Large intestine (tissue), 3 donors: ENCODE data around the gene USP25. TPM values are rescaled to one million over a fixed set of nuclear protein-coding genes. Genes with fewer than 3 reads are reported as not detected.
A peak's percentile ranks its signal among the peaks of the same experiment; 100 is the strongest.

Experiments
- DNase-seq, 2 donors: peaks; one replicate each; pipeline versions ENCODE4 v3.0.0 to v3.0.0-alpha.2; 2013
- H3K27ac ChIP-seq: one replicate; pipeline ENCODE4 v1.5.1; 2013; ENCODE audit warnings: low read length
- H3K27me3 ChIP-seq: 2 replicates; pipeline ENCODE4 v1.6.1; 2013; ENCODE audit warnings: low read length; ENCODE audit not compliant: control insufficient read depth, insufficient read depth
- H3K36me3 ChIP-seq: 2 replicates; pipeline ENCODE4 v1.6.1; 2013; ENCODE audit warnings: low read length; ENCODE audit not compliant: control insufficient read depth, insufficient read depth
- H3K4me1 ChIP-seq: one replicate; pipeline ENCODE4 v1.6.1; 2013; ENCODE audit warnings: low read length; ENCODE audit not compliant: control insufficient read depth, insufficient read depth
- H3K4me3 ChIP-seq: one replicate; pipeline ENCODE4 v1.5.1; 2013; ENCODE audit warnings: low read length
- H3K9me3 ChIP-seq: one replicate; pipeline ENCODE4 v1.6.1; 2013; ENCODE audit warnings: mild to moderate bottlenecking, low read depth, low read length, moderate library complexity; ENCODE audit not compliant: control insufficient read depth
- WGBS: methylation state at CpG from one replicate; pipeline ENCODE4 v1.1.5; 2013; ENCODE audit warnings: low lambda C conversion rate; ENCODE audit not compliant: insufficient coverage; 5-methylcytosine and 5-hydroxymethylcytosine counted together
- polyA plus RNA-seq: library from polyadenylated mRNA; unstranded; fragments of 120-200 nt; gene quantifications from one replicate; pipeline ENCODE4 v1.2.1, GENCODE V29; 2013

USP25 gene
- polyA plus RNA-seq, 1 donor: 24.9 TPM

DNA sequence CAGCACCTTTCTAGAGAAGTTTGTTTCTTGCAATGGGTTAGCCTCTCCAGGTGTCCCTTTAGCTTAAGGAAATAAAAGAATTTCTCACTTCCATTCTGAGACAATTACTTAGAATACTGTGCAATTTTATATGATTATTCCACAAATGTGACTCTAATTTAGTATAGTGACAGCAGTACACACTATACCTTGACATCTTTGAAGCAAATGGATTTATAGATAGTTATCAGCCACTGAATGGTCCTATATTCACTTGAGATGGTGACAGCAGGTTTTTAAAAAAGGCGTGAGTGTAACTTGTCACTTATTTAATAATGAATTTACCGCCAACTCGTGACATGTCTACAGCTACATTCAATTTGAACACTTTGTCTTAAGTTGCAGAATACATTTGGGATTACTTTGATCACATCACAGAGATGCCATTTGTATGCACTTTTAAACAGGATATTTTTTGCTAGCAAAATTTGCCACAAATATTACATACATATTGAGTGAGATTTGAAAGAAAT, 71.6 kb downstream of the USP25 start:
- WGBS: no CpG with 5 or more reads among the region's 3 CpGs
- no peaks in the 10 kb centered on the region for H3K36me3 ChIP-seq

DNA sequence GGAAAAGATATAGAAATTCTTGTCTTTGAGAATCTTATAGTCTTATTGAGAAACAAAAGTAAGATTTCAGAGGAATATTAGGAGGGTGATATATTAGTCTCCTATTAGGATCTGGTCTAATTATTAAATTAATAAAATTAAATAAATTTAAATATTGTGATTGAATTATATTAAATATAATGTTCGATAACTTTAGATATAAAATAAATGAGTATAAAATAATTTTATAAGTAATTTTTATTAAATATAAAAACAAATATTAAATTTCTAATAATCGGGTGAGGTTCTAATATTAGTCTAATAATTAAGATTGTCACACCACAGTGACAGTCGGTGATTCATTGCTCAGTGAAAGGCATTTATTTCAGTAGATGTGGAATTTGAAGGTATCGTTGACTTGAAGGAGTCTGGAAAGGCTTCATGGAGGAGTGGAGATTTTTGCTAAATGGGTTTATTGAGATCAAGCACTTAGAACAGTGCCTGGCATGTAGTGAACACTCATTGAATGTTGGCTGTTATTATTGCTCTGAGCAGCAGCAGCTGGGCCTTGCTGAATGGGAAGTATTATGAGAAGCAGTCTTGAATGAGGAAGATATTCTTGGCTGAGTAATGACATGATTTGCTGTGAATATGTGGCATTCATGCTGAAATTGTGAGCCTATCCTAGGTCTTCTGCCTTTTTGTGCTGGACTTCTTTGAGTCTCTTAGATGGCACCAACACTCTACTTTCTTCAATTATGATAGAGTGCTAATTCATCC, 74.6 kb downstream of the USP25 start:
- WGBS: 100% methylated on average over 2 of the region's 4 CpGs
- no peaks in the 10 kb centered on the region for H3K9me3 ChIP-seq

More for the DNA sequence above, 71.6 kb downstream of the USP25 start:
- Histone ChIP-seq H3K9me3 (no peaks in the 10 kb centered on the region), H3K4me1 (no peaks in the 10 kb centered on the region), H3K27ac (no peak overlapping the region), H3K4me3 (no peak overlapping the region), H3K27me3 (no peaks in the 10 kb centered on the region)
- no peak for DNase-seq

DNA sequence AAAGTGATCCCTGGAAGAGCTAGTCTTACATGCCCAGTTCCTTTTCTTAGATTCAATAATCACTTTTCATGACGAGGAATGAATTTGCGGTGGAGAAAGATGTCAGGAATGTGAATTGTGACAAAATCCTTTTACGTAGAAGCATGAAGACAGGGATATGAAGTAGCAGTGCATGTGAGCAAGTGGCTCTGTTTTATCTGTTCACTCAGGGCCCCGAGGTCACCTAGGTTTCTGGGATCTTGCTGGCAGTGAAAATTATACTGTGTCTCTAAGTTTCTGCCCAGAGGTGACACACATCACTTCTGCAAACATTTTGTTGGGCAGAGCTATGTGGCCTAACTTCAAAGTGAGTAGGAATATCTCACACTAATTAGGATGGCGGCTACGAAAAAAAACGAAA, 79.3 kb downstream of the USP25 start:
- no CpG with 5 or more reads among the region's 7 CpGs for WGBS
- no peaks in the 10 kb centered on the region for H3K9me3 ChIP-seq

More for the DNA sequence above, 74.6 kb downstream of the USP25 start:
- Histone ChIP-seq H3K27me3 (no peaks in the 10 kb centered on the region), H3K27ac (no peak overlapping the region), H3K4me1 (no peaks in the 10 kb centered on the region), H3K4me3 (no peak overlapping the region), H3K36me3 (peaks cover 2% of the 10 kb centered on the region)
- no peak for DNase-seq

DNA sequence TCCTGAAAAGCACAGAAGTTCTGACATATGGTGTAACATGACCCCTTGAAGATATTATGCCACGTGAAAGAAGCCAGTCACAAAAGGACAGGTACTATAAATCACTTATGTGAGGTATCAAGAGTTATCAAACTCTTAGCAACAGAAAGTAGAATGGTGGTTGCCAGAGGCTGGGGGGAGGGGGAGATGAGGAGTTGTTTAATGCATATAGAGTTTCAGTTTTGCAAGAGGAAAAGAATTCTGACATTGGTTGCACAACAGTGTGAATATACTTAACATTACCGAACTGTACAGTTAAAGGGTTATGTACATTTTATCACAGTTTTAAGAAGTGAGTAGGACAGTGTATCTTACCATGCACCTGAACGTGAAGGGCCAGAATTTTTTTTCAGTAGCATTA, 80.0 kb downstream of the USP25 start:
- Histone ChIP-seq H3K4me1 (no peaks in the 10 kb centered on the region), H3K27ac (no peak overlapping the region), H3K27me3 (no peaks in the 10 kb centered on the region), H3K4me3 (no peak overlapping the region), H3K36me3 (peaks cover 6% of the 10 kb centered on the region), H3K9me3 (peaks cover under 1% of the 10 kb centered on the region)
- peak in 1 of 2 donors; percentile 3 for DNase-seq
- WGBS: 86% methylated on average over 1 of the region's 3 CpGs

More for the DNA sequence above, 79.3 kb downstream of the USP25 start:
- Histone ChIP-seq H3K4me3 (no peak overlapping the region), H3K27ac (no peak overlapping the region), H3K27me3 (no peaks in the 10 kb centered on the region), H3K4me1 (no peaks in the 10 kb centered on the region), H3K36me3 (peaks cover 6% of the 10 kb centered on the region)
- no peak for DNase-seq

DNA sequence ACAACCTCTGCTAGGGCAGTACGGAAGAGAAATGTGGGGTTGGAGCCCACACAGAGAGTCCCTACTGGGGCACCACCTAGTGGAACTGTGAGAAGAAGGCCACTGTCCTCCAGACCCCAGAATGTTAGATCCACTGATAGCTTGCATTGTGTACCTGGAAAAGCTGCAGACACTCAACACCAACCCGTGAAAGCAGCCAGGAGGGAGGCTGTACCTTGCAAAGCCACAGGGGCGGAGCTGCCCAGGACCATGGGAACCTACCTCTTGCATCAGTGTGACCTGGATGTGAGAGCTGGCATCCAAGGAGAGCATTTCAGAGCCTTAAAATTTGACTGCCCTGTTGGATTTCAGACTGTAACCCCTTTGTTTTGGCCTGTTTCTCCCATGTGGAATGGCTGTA, 85.5 kb downstream of the USP25 start:
- WGBS: no CpG with 5 or more reads among the region's 3 CpGs
- no peak for DNase-seq
- H3K4me1 ChIP-seq: no peaks in the 10 kb centered on the region

DNA sequence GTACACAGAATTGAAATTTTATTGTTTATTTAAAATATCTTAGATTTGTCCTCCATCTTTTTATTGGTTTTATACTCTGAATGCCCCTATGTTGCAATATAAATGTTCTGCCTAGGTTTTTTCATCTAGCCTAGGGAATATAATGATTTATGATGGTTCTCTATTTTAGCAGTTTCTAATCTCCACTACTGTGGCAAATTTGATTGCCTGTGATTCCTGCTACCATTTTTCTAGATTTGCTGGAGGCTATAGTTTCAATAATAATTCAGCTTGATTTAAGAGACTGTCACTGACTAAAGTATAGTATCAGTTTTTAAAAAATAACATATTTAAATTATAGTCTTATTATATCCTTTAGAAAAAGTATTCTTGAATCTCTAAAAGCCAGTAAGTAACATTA, 90.5 kb downstream of the USP25 start:
- Histone ChIP-seq H3K4me3 (no peak overlapping the region), H3K9me3 (no peaks in the 10 kb centered on the region), H3K27me3 (no peaks in the 10 kb centered on the region), H3K4me1 (no peaks in the 10 kb centered on the region), H3K27ac (no peak overlapping the region), H3K36me3 (peaks cover 24% of the 10 kb centered on the region)
- DNase-seq: no peak

More for the DNA sequence above, 85.5 kb downstream of the USP25 start:
- Histone ChIP-seq H3K27ac (no peak overlapping the region), H3K36me3 (peaks cover 28% of the 10 kb centered on the region), H3K27me3 (no peaks in the 10 kb centered on the region), H3K4me3 (no peak overlapping the region), H3K9me3 (peaks cover 4% of the 10 kb centered on the region)

DNA sequence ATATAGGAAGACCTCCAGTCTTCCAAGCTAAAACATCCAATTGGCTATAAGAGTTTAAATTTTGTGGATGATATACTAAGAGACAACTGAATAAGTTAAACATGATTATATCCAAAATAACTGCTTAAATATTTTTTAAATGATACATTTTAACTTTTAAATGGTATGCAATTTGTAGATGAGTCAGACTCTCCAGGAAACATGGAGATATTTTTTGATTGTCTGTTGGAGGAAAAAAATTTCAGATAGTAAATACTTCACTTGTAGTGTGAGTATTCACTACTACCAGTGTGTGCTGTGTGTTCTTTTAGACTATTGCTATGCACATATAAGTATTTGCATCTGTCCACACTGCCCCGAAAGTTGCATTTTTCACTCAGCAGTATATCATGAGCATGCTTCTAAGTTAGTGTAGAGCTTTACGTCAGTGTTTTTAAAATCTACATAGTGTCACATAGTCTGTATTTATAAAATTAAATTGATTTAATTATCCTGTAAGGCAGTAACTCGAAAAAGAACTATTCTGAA, 91.1 kb downstream of the USP25 start:
- no peaks in the 10 kb centered on the region for H3K9me3 ChIP-seq
- H3K36me3 ChIP-seq: peaks cover 24% of the 10 kb centered on the region
- no peak for DNase-seq
- no peaks in the 10 kb centered on the region for H3K27me3 ChIP-seq
- 100% methylated on average over 1 of the region's 3 CpGs for WGBS
- no peak overlapping the region for H3K27ac ChIP-seq
- H3K4me1 ChIP-seq: no peaks in the 10 kb centered on the region
- H3K4me3 ChIP-seq: no peak overlapping the region

DNA sequence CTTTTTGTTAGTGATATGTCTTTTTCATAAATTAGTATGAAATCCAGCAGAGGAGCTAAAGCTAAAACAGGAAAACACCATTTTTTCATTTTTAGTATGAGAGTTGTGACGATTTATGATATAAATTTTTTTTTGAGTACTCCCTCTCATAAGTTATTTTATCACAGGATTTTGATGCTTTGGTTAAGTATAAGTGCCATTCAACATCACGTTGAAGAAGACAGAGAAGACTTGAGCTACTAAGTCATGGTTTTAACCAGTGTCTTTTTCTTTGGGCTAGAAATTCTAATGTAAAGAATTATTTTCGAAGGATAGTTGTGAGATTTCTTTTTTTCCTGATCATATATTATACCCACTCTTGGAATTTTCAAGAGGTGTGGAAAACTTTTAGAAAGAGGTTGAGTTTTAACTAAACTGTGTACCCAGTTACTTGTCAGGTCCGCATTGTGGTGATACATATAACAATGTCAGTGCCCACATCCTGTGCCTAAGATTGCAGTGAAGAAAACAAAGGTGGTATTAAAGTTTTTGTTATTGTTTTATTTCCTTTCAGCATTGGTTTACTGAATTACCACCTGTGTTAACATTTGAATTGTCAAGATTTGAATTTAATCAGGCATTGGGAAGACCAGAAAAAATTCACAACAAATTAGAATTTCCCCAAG, 93.8 kb downstream of the USP25 start:
- Histone ChIP-seq H3K27ac (no peak overlapping the region), H3K36me3 (peaks cover 18% of the 10 kb centered on the region), H3K9me3 (no peaks in the 10 kb centered on the region), H3K27me3 (no peaks in the 10 kb centered on the region), H3K4me1 (no peaks in the 10 kb centered on the region), H3K4me3 (no peak overlapping the region)
- WGBS: 86% methylated on average over 1 of the region's 4 CpGs
- DNase-seq: no peak

DNA sequence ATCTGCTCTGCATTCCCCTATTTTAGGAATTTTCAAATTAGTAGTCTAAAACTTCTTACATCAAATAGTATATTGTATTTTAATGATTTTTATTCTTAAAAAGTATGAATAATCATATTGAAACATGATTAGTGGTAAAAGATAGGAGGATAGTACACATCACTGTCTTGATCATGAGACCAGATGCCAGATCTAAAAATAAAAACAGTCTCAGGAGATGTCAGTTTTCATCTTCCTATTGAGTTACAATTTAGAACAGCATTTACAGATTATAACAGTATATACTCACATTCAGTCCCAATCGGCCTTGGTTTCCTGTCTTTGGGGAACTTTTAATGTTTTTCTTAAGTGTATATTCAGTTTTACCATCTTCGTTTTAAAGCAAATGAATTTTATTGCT, 95.9 kb downstream of the USP25 start:
- no peak overlapping the region for H3K27ac ChIP-seq
- WGBS: 74% methylated on average over 2 of the region's 2 CpGs
- no peak for DNase-seq
- H3K4me1 ChIP-seq: no peaks in the 10 kb centered on the region
- H3K4me3 ChIP-seq: no peak overlapping the region
- H3K9me3 ChIP-seq: no peaks in the 10 kb centered on the region
- no peaks in the 10 kb centered on the region for H3K27me3 ChIP-seq
- H3K36me3 ChIP-seq: peaks cover 20% of the 10 kb centered on the region

DNA sequence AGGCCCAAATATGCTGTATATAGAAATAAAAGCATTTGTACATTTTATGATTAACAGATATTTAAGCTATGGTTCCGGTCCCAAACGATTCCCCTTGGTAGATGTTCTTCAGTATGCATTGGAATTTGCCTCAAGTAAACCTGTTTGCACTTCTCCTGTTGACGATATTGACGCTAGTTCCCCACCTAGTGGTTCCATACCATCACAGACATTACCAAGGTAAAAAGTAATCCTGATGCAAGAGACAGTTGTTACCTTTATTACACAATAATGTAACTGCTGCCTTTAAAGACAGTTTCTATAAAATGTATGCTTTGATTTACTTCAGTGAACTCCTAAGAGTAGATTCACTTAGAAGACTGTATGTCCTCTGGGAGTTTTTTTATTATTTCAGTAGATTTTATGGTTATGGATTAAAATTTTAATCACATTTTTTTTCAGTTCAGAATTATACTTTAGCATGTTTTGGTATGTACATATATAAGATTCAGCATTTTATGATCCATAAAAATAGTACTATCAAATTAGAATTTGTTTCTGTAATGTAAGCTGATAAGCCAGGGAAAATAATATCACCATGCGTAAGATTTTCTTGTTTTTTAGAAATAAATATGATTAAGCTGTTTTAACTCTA, 96.5 kb downstream of the USP25 start:
- no peak overlapping the region for H3K4me3 ChIP-seq
- H3K27ac ChIP-seq: no peak overlapping the region
- H3K4me1 ChIP-seq: no peaks in the 10 kb centered on the region
- no peaks in the 10 kb centered on the region for H3K27me3 ChIP-seq
- no peaks in the 10 kb centered on the region for H3K9me3 ChIP-seq
- WGBS: 100% methylated on average over 1 of the region's 5 CpGs
- DNase-seq: peak; percentile 56 to 70
- peaks cover 21% of the 10 kb centered on the region for H3K36me3 ChIP-seq
